ENCODE measurements around the gene POF1B.
"Not testable (repeated sequence)": the region's sequence is repeated elsewhere in the genome, so short reads cannot be mapped to it uniquely, and the experiment has no call there.

Gene POF1B

GRCh38 chrX:85379174-85379907, at the start of gene POF1B:
Gene POF1B, minus strand, starts transcription at chrX:85379665. Its CDS starts 211 bp downstream, at chrX:85379454.
- no peak for DNase-seq (ENCODE audit: low read depth in 2 of 3, low spot score in 1 of 3)

DNA sequence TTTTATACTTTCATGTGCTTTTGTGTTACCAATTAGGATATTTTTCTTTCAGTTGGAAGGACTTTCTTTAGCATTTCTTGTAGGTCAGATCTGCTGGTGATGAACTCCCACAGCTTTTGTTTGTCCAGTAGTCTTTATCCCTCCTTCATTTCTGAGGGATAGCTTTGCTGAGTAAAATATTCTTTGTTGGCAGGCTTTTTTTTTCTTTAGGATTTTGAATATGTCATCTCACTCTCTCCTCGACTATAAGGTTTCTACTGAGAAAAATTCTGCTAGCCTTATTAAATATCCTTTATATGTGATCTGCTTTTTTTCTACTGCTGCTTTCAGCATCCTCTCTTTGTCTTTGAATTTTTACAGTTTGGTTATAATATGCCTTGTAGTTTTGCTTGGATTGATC, 49.6 kb upstream of the POF1B start:
- DNase-seq (ENCODE audit: low read depth in 2 of 3, low spot score in 1 of 3), result no peak

GRCh38 chrX:85419293-85419692, 39.8 kb upstream of the POF1B start:
- no peak for DNase-seq (ENCODE audit: low read depth in 2 of 3, low spot score in 1 of 3)

DNA sequence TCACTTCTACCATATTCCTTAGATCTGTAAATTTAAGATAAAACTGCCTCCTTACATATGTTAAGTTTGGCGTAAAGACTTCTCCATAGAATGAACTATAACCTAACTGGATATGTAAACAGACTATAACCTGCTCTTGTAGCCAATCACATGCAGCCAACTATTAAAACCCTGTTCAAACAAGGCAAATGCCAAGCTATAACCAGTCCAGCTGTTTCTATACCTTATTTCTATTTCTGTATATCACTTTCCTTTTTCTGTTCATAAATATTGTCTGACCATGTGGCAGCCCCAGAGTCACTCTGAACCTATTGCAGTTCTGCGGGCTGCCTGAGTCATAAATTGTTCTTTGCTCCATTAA, 12.4 kb upstream of the POF1B start:
- no peak for DNase-seq (ENCODE audit: low read depth in 2 of 3, low spot score in 1 of 3)

- DNase-seq (ENCODE audit: low read depth in 2 of 3, low spot score in 1 of 3), result no peak
These were observed 11.9 kb upstream of the POF1B start for GRCh38 chrX:85391185-85391877.

- DNase-seq (ENCODE audit: low read depth in 2 of 3, low spot score in 1 of 3), result no peak
These were observed 2.1 kb upstream of the POF1B start for GRCh38 chrX:85381602-85382001.

- DNase-seq (ENCODE audit: low read depth in 2 of 3, low spot score in 1 of 3), result no peak
These were observed 1.0 kb downstream of the POF1B start for GRCh38 chrX:85378461-85378860.

- no peak for DNase-seq (ENCODE audit: low read depth in 2 of 3, low spot score in 1 of 3)
These were observed 4.1 kb downstream of the POF1B start for GRCh38 chrX:85375333-85375738.

DNA sequence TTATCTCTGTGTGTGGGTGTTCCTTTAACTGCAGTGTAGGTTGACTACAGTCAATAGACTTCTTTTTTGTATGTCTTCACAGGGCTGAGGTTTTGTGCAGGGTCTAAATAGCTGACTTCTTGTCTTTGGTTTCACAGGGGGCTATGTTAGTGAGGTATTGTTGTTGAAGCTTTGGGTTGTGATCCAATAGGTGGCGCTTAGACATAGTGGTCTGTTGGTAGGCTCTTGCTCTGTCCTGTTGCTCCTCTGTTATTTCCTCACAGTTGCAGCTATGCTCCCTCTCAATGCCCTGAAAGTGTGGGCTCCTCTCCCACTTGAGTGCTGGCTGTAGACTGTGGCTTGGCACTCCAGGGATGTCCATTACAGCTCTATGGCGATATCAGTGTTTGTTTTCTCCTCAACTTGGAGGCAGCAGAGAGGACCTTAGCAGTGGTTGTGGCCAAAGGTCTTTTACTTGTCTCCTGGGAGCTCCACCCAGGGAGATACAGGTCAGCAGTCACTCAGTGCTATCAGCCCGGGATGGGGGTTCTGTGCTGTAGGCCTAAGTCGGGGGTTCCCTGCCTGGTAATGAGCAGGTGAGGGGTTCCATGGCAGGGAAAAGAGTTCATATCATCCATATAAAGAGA, 14.0 kb downstream of the POF1B start:
- no peak for DNase-seq (ENCODE audit: low read depth in 2 of 3, low spot score in 1 of 3)

DNA sequence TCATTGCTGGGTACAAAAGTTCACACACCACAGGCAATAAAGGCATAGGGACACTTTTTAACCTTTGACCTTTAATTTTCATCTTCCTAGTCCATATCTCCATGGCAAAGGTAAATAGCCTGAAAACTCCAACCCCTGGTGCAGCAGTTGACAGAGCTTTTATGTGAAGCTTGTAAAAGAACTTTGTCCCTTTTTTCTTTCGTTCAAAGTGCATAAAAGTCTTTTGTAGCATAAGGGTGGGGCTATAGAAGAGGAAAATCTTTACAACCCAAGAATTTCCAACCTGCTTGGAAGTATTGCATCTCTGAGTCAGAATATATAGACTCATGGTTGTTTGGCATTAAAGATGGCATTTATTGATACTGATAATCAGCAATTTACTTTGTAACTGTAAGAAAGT, 20.4 kb downstream of the POF1B start:
- no peak for DNase-seq (ENCODE audit: low read depth in 2 of 3, low spot score in 1 of 3)

DNA sequence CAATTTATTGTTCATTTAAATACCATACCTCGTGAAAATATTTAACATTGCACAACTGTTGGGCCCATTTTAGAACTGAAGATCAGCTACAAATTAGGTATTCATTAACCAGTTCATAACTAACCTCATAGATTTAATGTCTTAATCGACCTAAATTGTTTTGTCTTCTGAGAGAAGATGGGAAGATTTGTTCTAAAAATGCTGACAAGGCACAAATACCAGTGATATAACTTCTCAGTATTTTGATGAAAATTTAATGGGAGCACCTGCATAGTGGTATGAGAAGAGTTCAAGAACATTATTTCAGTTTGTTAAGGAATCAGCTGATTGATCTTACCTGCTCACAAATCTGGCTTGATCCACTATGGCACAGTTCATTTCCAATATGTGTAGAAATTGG, 33.9 kb downstream of the POF1B start:
- no peak for DNase-seq (ENCODE audit: low read depth in 2 of 3, low spot score in 1 of 3)

- no peak for DNase-seq (ENCODE audit: low read depth in 2 of 3, low spot score in 1 of 3)
These were observed 52.5 kb downstream of the POF1B start for GRCh38 chrX:85327060-85327333.

DNA sequence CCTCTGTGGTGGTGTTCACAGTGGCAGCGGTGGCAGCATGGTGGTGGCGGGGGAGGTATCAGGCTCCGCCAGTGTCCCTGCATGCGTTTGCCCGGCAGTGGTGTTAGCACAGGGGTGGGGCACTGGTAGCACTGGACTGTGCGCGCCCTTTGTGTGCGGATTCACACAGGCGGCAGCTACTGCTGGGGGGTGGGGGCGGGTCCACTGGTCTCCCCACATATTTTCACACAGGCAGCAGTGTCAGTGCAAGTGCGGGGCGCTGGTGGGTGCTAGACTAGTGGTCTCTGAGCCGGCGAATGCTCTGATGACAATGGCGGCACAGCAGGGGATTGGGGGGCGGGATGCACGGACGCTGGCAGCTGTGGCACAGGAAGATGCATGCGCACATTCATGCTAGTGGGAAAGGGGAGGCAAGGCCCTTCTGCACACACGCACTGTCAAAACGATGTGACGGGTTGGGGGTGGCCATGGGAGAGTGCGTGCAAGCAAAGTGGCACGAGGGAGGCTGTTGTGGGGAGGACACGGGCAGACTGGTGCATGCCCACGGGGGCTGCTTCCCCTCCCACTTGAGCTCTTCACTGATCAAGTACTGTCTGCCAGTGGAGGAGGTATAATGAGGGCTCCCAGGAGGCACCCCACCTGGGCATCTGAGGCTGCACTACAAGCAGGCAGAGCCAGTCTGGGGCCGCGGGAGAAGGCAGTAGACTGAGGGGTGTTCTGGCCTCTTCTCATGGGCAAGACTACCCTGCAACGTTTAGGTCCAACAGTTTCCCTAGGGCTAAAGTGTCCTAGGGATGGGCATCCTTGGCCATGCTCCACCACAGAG, 53.0 kb downstream of the POF1B start:
- DNase-seq (ENCODE audit: low read depth in 2 of 3, low spot score in 1 of 3), result no peak

DNA sequence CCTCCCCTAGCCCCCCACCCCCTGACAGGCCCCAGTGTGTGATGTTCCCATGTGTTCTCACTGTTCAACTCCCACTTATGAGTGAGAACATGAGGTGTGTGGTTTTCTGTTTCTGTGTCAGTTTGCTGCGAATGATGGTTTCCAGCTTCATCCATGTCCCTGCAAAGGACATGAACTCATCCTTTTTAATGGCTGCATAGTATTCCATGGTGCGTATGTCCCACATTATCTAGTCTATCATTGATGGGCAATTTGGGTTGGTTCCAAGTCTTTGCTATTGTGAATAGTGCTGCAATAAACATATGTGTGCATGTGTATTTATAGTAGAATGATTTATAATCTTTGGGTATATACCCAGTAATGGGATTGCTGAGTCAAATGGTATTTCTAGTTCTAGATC, 68.1 kb downstream of the POF1B start:
- not testable (repeated sequence) for DNase-seq (ENCODE audit: low read depth in 2 of 3, low spot score in 1 of 3)

DNA sequence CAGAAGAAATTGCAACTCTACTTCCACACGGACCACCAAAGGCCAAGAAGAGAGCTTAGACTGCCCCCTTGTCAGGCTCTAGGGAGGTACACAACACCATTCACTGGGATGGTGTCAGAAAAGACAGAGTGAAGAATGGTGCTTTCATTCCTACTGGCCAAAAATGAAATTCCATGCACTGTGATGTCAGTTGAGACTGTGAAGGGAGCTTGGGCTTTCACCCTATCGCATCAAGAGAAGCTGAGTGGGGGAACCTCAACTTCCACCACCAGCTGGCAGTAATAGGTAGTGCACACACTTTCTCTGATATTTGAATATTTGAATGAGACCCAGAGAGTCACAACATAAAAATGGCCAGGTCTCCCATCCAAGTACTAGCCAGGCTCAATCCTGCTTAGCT, 69.7 kb downstream of the POF1B start:
- DNase-seq (ENCODE audit: low read depth in 2 of 3, low spot score in 1 of 3), result no peak

DNA sequence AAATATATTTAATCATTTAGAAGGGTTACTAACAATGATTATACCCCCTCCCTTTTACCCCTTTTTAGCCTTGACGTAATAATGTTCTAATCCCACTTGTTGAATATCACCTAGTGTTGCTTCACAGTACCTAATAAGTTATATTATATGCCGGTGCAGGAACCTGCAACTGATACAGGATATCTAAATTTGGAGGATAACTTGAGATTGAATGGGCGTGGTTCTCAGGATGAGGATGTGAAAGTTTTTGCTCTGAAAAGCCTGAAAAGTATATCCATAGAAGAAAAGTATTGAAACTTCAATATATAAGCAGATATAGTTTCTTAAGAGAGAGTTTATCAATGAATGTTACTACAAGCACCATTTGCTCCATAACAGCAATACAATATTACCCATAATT, 75.9 kb downstream of the POF1B start:
- DNase-seq (ENCODE audit: low read depth in 2 of 3, low spot score in 1 of 3), result no peak

- DNase-seq (ENCODE audit: low read depth in 2 of 3, low spot score in 1 of 3), result no peak
These were observed 90.3 kb downstream of the POF1B start for GRCh38 chrX:85288992-85289723.

DNA sequence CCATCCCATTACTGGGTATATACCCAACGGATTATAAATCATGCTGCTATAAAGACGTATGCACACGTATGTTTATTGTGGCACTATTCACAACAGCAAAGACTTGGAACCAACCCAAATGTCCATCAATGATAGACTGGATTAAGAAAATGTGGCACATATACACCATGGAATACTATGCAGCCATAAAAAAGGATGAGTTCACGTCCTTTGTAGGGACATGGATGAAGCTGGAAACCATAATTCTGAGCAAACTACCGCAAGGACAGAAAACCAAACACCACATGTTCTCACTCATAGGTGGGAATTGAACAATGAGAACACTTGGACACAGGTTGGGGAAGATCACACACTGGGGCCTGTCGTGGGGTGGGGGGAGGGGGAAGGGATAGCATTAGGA, 94.2 kb downstream of the POF1B start:
- DNase-seq (ENCODE audit: low read depth in 2 of 3, low spot score in 1 of 3), result not testable (repeated sequence)

DNA sequence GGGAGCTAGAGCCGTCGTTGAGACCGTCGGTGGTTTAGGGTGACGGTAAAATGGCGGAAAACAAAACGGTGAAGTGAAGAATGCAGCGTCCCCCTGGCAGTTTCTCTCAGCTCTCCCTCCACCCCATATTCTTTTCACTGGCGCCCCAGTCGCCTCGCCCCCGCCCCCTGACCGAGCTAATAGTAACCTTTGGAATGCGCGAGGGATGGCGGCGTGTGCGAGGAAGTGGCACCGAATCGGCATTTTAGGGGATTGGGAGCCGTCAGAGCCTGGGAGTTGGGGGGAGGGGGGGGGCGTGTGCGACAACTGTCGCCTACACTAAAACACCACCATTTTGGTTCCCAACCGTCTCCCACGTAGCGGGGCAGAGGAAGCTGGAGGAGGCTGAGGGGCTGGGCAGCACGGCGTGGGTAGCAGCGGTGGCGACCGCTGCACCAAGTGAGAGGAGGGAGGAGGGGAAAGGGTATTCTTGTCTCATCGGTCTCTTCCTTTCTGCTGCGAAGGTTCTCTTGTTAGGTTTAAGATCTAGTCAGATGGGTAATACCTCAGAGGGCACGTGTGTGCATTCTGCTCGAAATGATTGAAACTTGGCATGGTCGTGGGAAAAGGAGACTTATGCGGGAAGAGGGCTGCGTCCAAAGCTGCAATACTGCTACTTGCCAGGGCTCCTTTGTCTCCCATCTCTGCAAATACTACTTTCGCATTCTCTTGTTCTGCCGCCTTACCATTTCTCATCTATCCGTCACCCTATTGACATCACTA, 134.8 kb downstream of the POF1B start:
- no peak for DNase-seq (ENCODE audit: low read depth in 2 of 3, low spot score in 1 of 3)

- no peak for DNase-seq (ENCODE audit: low read depth in 2 of 3, low spot score in 1 of 3)
These were observed 135.6 kb downstream of the POF1B start, which contains the start of the genes SATL1 and ZNF711 for GRCh38 chrX:85243761-85244449. Gene SATL1, minus strand, starts transcription at chrX:85243779. Its CDS starts 134,811 bp downstream, at chrX:85108968. Gene ZNF711, plus strand, starts transcription at chrX:85243991. Its CDS starts 3,582 bp downstream, at chrX:85247573.
